Smooth muscle cell (in vitro differentiated cells): ENCODE measurements around the gene LIPC. TPM values are rescaled to one million over a fixed set of nuclear protein-coding genes. Genes with fewer than 3 reads are reported as not detected.

Experiments used
- DNase-seq: peaks from one replicate; lab custom pipeline; 2025; ENCODE audit not compliant: unreplicated experiment; lab: John Stamatoyannopoulos, UW
- H2AFZ ChIP-seq: fragments of 200-600 bp; sonication (generic); 2 replicates; pipeline ENCODE4 v1.6.0; 2016; ENCODE audit warnings: antibody characterized with exemption, low read depth, mild to moderate bottlenecking
- H3F3A ChIP-seq: fragments of 200-600 bp; sonication (generic); 2 replicates; pipeline ENCODE4 v1.6.0; 2017; ENCODE audit warnings: antibody characterized with exemption, low read depth
- H3K27ac ChIP-seq: fragments of 200-600 bp; sonication (generic); 2 replicates; pipeline ENCODE4 v1.5.1; 2016; ENCODE audit warnings: low read depth, mild to moderate bottlenecking
- H3K27me3 ChIP-seq: fragments of 200-600 bp; sonication (generic); 2 replicates; pipeline ENCODE4 v1.6.1; 2016; ENCODE audit warnings: low read depth, mild to moderate bottlenecking
- H3K36me3 ChIP-seq: fragments of 200-600 bp; sonication (generic); 2 replicates; pipeline ENCODE4 v1.5.1; 2016; ENCODE audit warnings: low read depth
- H3K4me1 ChIP-seq: fragments of 200-600 bp; sonication (generic); 2 replicates; pipeline ENCODE4 v1.5.1; 2016; ENCODE audit warnings: low read depth
- H3K4me2 ChIP-seq: fragments of 200-600 bp; sonication (generic); 2 replicates; pipeline ENCODE4 v1.6.0; 2016; ENCODE audit warnings: mild to moderate bottlenecking
- H3K4me3 ChIP-seq: fragments of 200-600 bp; sonication (generic); 2 replicates; pipeline ENCODE4 v1.5.1; 2016; ENCODE audit warnings: mild to moderate bottlenecking
- H3K79me2 ChIP-seq: fragments of 200-600 bp; sonication (generic); 2 replicates; pipeline ENCODE4 v1.6.0; 2016; ENCODE audit warnings: low read depth, mild to moderate bottlenecking
- H3K9ac ChIP-seq: fragments of 200-600 bp; sonication (generic); 2 replicates; pipeline ENCODE4 v1.6.0; 2016; ENCODE audit warnings: low read depth
- H3K9me3 ChIP-seq: fragments of 200-600 bp; sonication (generic); replicated peaks from 2 replicates; pipeline ENCODE4 v1.5.1; 2016; ENCODE audit warnings: low read depth
- H4K20me1 ChIP-seq: fragments of 200-600 bp; sonication (generic); 2 replicates; pipeline ENCODE4 v1.6.0; 2016; ENCODE audit warnings: low read depth
- WGBS: methylation state at CpG from one replicate; pipeline ENCODE4 v1.1.7; 2016; ENCODE audit warnings: low lambda C conversion rate; 5-methylcytosine and 5-hydroxymethylcytosine counted together
- polyA plus RNA-seq: library from polyadenylated mRNA; unstranded; fragments of >200 nt; fragmentation: Nextera tagmentation; extraction: Ambion mirVana; gene quantifications from 2 replicates; pipeline ENCODE4 v1.2.1, GENCODE V29; 2016
- total RNA-seq: library from RNA; depleted of rRNA; stranded (reverse); fragments of >200 nt; gene quantifications from 2 replicates; pipeline ENCODE4 v1.2.3, GENCODE V29; 2014
- TF ChIP-seq, protein P1 (sequence below): fragments of 200-600 bp; sonication (generic); IDR thresholded peaks from 2 replicates; pipeline ENCODE4 v1.5.1; 2017; ENCODE audit warnings: borderline replicate concordance, mild to moderate bottlenecking, antibody characterized with exemption; ENCODE audit not compliant: insufficient read depth, poor library complexity, severe bottlenecking

LIPC gene
- total and polyA plus RNA-seq, 2 experiments from 2014 or later, result not detected

DNA sequence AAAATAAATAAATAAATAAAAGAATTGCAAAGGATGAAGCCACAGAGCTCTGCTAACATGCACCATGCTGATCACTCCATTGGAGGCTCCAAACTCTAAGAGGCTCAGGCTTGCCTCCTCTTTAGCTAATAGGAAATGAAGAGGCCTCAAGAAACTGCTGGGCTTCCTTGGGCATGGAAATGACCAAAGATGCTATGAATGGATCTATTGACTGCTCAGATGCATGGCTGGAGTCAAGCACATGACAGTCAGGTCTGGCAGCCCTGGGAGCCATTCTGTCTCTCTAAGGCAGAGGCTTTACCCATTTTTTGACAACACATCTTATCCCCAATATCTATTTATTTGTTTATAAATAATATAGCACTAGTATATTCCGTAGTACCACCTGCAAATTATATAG, 5.3 kb upstream of the LIPC start:
- Histone ChIP-seq H3K4me3 (no peak overlapping the region), H3K9me3 (no peaks in the 10 kb centered on the region), H3F3A (peaks cover 4% of the 10 kb centered on the region), H3K4me1 (no peaks in the 10 kb centered on the region), H3K36me3 (no peaks in the 10 kb centered on the region), H2AFZ (no peak overlapping the region), H3K4me2 (no peak overlapping the region), H3K27me3 (no peaks in the 10 kb centered on the region), H3K79me2 (no peaks in the 10 kb centered on the region), H3K9ac (no peak overlapping the region), H4K20me1 (no peaks in the 10 kb centered on the region), H3K27ac (no peak overlapping the region)
- WGBS, result 95% methylated on average over 1 of the region's 1 CpG
- no peak for DNase-seq
- TF ChIP-seq, protein P1, sequence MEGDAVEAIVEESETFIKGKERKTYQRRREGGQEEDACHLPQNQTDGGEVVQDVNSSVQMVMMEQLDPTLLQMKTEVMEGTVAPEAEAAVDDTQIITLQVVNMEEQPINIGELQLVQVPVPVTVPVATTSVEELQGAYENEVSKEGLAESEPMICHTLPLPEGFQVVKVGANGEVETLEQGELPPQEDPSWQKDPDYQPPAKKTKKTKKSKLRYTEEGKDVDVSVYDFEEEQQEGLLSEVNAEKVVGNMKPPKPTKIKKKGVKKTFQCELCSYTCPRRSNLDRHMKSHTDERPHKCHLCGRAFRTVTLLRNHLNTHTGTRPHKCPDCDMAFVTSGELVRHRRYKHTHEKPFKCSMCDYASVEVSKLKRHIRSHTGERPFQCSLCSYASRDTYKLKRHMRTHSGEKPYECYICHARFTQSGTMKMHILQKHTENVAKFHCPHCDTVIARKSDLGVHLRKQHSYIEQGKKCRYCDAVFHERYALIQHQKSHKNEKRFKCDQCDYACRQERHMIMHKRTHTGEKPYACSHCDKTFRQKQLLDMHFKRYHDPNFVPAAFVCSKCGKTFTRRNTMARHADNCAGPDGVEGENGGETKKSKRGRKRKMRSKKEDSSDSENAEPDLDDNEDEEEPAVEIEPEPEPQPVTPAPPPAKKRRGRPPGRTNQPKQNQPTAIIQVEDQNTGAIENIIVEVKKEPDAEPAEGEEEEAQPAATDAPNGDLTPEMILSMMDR, result no peak

- H3K36me3 ChIP-seq, result no peaks in the 10 kb centered on the region
- H3K4me3 ChIP-seq, result no peak overlapping the region
- peaks cover 4% of the 10 kb centered on the region for H3F3A ChIP-seq
- no peaks in the 10 kb centered on the region for H3K9me3 ChIP-seq
- DNase-seq, result no peak
- H3K4me2 ChIP-seq, result no peak overlapping the region
- no peaks in the 10 kb centered on the region for H3K27me3 ChIP-seq
- H3K27ac ChIP-seq, result no peak overlapping the region
- no peaks in the 10 kb centered on the region for H3K4me1 ChIP-seq
- H3K79me2 ChIP-seq, result no peaks in the 10 kb centered on the region
- TF ChIP-seq, protein P1, result no peak
- no peak overlapping the region for H2AFZ ChIP-seq
- no peaks in the 10 kb centered on the region for H4K20me1 ChIP-seq
- no peak overlapping the region for H3K9ac ChIP-seq
Observed at GRCh38 chr15:58427987-58428386, 3.8 kb upstream of the LIPC start.

GRCh38 chr15:58430224-58430787, 1.5 kb upstream of the LIPC start:
- over 99% methylated on average over 5 of the region's 5 CpGs for WGBS
- Histone ChIP-seq H3K4me1 (no peaks in the 10 kb centered on the region), H3K27ac (no peak overlapping the region), H3K27me3 (no peaks in the 10 kb centered on the region), H3K9ac (no peak overlapping the region), H3K4me3 (no peak overlapping the region), H3K4me2 (no peak overlapping the region), H3K79me2 (no peaks in the 10 kb centered on the region), H3F3A (peaks cover 4% of the 10 kb centered on the region), H2AFZ (no peak overlapping the region), H3K36me3 (no peaks in the 10 kb centered on the region), H4K20me1 (no peaks in the 10 kb centered on the region), H3K9me3 (no peaks in the 10 kb centered on the region)
- TF ChIP-seq, protein P1, result no peak
- DNase-seq, result no peak

- Histone ChIP-seq H3K4me3 (peak overlapping the region; percentile 5), H3K9ac (no peak overlapping the region), H2AFZ (no peak overlapping the region), H3K27ac (no peak overlapping the region), H3K4me1 (no peaks in the 10 kb centered on the region), H3F3A (no peaks in the 10 kb centered on the region), H3K36me3 (no peaks in the 10 kb centered on the region), H3K79me2 (no peaks in the 10 kb centered on the region), H3K9me3 (no peaks in the 10 kb centered on the region), H3K27me3 (no peaks in the 10 kb centered on the region), H4K20me1 (no peaks in the 10 kb centered on the region), H3K4me2 (no peak overlapping the region)
- DNase-seq, result no peak
- TF ChIP-seq, protein P1, result no peak
- 82% methylated on average over 7 of the region's 7 CpGs for WGBS
Observed at GRCh38 chr15:58432401-58432800, 610 bp downstream of the LIPC start.
